ENCODE results near the gene KCNMB2.

The KCNMB2 gene

DNA sequence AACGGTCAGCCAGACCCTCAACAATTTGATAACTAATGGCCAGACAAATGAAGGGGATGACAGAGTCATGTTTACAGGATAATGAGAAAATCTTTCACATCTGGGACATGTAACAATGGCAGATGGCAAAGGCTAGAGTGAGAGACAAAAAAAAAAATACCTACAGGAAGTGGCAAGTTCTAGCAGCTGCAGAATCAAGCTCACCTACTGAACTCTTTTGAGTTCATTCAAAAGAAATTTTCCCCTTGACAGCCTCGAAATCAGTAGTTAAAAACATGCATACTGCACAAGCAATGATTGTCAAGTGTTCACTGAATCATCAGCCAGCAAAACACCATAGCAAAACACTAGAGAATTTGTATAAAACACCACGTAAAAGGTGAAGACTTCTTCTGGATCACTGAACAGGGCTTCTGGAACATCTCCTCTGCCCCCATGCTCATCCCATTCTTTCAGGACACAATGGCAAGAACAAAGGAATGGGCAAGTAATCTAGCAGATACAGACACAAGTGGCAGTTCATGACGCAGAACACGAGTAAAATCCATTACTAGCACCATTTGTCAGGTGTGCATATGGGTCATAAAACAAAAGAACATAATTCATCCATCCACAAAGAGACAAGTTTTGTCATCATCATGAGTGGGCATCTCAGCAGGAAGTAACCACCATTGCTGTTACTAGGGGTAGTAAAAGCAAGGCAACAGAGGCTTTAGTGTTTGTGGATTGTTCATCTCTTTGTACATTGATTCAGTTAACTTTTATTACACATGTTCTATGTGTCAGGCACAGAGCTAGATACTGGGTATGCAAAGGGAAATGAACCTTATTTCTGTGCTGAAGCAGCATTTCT is 13.8 kb upstream of the KCNMB2 start:
- TF ChIP-seq, protein P1, sequence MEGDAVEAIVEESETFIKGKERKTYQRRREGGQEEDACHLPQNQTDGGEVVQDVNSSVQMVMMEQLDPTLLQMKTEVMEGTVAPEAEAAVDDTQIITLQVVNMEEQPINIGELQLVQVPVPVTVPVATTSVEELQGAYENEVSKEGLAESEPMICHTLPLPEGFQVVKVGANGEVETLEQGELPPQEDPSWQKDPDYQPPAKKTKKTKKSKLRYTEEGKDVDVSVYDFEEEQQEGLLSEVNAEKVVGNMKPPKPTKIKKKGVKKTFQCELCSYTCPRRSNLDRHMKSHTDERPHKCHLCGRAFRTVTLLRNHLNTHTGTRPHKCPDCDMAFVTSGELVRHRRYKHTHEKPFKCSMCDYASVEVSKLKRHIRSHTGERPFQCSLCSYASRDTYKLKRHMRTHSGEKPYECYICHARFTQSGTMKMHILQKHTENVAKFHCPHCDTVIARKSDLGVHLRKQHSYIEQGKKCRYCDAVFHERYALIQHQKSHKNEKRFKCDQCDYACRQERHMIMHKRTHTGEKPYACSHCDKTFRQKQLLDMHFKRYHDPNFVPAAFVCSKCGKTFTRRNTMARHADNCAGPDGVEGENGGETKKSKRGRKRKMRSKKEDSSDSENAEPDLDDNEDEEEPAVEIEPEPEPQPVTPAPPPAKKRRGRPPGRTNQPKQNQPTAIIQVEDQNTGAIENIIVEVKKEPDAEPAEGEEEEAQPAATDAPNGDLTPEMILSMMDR (IDR thresholded peaks at IDR 0.05): no peak

DNA sequence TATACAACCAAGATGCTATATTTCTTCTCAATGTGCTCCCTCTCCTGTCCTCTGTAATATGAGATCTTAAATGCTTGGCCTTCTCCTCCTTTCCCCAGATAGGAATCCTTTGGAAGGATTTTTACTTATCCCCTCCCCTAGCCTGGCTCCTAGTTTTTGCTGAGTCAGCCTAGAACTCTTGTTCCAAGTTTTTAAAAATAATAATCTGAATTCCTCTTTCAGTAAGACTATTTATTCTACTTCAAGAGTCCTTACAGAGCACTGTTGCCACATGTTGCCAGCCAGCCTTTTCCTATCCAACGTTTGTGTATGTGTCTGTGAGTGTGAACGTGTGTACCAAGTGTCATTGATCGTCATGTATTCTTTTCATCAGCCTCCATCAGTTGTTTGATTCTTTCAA is 11.0 kb upstream of the KCNMB2 start:
- TF ChIP-seq, protein P1 (IDR thresholded peaks at IDR 0.05): no peak

- TF ChIP-seq, protein P1 (IDR thresholded peaks at IDR 0.05): no peak
These were observed 9.9 kb upstream of the KCNMB2 start for GRCh38 chr3:178526291-178526690.

- TF ChIP-seq, protein P1 (IDR thresholded peaks at IDR 0.05): no peak
These were observed 8.3 kb upstream of the KCNMB2 start for GRCh38 chr3:178527981-178528380.

- TF ChIP-seq, protein P1 (IDR thresholded peaks at IDR 0.05): no peak
These were observed 6.5 kb upstream of the KCNMB2 start for GRCh38 chr3:178529606-178530225.

GRCh38 chr3:178532476-178532875 is 3.8 kb upstream of the KCNMB2 start:
- TF ChIP-seq, protein P1 (IDR thresholded peaks at IDR 0.05): no peak

DNA sequence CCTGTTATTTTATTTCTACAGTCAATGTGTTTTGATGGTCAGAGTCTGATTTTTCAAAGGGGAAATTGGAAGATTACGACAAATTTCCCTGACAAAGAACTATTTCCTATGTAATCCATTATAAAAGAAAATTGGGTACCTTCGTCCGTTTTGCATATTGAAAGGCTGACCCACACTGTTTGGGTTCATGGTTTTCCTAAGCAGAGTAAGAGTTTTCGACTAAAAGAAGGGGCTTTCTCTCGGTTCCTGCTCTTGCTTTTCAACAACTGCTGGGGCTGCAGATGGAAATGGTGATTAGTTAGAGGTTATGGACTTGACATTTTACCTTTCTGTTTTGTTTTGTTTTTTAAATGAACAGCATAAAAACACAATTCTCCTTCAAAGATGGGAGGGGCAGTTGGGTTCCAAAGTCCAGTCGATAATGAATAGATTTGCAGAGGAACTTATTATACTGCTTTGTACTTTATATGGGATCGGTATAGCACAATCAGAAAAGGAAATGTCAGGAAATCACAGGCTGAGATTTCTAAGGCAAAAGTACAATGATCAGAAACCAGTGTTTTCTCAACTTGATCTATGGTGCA is 978 bp downstream of the KCNMB2 start:
- TF ChIP-seq, protein P1 (IDR thresholded peaks at IDR 0.05): no peak
